GM21619 (cell line): ENCODE results near the gene TMEM54.
"Not testable (repeated sequence)": the region's sequence is repeated elsewhere in the genome, so short reads cannot be mapped to it uniquely, and the experiment has no call there.

Experiments used
- ATAC-seq: cut with Tn5 transposase; IDR thresholded peaks from one replicate; pipeline ENCODE4 v1.9.1; 2021; ENCODE audit not compliant: unreplicated experiment

Gene TMEM54

DNA sequence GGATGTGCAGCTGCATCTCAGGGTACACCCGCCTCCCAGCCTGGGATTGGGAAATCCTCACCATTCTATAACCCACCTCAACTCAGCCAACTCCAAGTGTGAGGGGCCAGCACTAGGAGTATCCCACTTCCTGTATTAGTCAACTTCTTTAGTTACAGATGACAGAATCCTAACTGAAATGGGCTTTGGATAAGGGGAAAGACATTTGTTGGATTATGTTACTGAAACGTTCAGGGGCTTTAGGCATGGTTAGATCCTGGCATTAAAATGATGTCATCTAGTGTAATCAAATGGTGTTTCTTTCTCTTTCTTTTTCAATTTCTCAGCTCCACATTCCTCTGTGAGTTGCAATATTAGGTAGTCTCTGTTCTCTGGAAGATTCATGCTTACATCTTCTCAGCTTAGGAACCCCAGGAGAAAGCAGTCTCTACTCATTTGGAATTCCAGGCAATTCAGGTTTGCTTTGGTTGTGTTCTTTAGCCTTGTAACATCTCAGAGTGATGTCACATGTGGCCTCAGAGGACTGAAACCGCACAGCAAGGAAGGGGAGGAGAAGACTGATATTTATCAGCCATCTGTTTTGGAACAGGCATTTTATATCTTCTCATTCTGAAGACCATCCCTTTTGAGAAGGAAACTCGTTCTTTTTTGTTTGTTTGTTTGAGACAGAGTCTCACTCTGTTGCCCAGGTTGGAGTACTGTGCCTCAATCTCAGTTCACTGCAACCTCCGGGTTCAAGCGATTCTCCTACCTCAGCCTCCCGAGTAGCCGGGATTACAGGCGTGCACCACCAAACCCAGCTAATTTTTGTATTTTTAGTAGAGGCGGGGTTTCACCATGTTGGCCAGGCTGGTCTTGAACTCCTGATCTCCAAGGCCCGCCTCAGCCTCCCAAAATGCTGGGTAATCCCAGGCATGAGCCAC, 18.9 kb upstream of the TMEM54 start:
- ATAC-seq: no peak

DNA sequence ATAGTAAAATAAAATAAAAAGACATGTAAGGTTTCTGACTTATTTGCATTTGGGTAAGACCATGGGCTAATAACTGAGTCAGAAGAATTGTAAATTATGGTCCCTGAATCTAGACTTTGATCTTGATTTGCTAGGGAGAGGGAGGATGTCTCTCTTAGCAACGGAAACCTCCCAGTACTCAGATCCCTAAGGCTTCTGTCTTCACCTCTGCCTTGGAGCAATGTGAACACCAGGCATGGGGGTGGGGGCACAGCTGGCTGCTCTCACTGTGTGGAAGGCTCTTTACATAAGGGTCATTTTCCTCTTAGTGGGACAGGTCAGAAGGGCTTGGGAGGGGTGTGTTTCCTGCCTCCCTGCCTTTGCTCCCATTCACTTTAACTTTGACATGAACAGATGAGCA, 17.0 kb upstream of the TMEM54 start:
- ATAC-seq: no peak

DNA sequence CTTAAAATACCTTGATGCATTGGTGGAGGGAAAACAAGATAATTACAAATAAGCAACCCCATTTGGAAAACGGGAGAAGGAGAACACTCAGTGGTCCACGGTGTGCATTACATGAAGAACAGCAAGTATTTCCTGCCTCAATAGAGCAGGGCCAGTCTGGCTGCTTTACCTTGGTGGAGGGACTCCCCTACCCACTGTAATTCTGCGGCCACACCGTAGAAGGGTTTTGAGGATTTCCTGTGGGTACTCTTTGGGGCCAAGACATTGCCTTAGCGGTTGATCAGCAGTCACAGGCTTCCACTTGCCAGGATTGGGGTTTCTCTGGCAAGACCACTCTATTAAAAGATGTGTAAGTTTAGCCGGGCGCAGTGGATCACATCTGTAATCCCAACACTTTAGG, 16.3 kb upstream of the TMEM54 start:
- no peak for ATAC-seq

GRCh38 chr1:32915766-32916706, 14.8 kb upstream of the TMEM54 start:
- no peak for ATAC-seq

DNA sequence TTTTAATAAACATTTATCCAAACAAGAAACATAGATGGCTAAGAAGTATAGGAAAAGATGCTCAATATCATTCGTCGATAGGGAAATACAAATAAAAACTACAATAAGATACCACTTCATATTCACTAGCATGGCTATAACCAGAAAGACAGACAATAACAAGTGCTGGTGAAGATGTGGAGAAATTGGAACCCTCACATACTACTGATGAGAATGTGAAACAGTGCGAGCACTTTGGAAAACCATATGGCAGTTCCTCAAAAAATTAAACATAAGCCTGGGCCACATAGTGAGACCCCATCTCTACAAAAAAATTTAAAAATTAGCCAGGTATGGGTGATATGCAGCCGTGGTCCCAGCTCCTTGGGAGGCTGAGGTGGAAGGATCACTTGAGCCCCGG, 9.1 kb upstream of the TMEM54 start:
- no peak for ATAC-seq

DNA sequence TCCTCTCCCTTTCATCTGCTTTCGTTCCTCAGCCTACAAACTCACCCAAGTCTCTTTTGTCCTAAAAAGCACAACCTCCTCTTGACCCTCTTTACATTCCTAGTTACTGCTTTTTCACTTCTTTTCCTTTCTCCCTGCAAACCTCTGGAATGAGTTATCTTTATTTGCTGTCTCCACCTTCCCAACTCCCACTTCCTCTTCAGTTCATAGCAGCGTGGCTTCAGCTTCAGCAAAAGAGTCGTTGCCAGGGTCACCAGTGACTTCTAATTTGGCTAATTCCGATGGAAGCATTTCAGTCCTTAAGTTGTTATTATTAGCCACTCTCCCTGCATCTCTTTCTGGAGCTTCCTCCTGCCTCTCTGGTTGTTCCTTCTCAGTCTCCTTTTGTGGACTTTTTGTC, 6.2 kb upstream of the TMEM54 start:
- ATAC-seq: no peak

DNA sequence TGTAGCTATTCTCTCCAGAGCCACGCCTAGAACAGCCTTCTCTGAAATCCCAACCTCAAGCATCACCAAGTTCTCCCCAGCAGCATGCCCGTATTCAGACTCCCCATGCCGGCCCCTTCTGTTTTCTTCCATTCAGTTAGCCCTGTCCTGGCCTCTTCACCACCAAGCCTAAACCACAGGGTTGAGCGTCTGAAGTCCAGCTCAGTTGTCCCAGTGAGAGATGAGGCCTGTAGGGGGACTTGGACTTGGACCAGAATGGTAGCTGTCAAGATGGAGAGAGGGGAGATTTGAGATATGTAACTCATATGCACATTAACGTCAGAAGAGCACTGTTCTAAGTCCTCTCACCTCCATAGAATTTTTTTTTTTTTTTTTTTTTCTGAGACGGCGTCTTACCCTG, 5.5 kb upstream of the TMEM54 start:
- no peak for ATAC-seq

DNA sequence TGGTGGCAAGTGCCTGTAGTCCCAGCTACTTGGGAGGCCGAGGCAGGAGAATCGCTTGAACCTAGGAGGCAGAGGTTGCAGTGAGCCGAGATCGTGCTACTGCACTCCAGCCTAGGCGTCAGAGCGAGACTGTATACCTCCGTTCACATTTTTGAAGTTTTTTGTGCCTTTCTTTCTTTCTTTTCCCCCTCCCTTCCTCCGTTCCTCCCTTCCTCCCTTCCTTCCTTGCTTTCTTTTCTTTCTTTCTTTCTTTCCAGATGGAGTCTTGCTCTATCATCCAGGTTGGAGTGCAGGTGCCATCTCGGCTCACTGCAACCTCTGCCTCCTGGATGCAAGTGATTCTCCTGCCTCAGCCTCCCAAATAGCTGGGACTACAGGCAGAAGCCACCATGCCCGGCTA, 4.4 kb upstream of the TMEM54 start:
- not testable (repeated sequence) for ATAC-seq

DNA sequence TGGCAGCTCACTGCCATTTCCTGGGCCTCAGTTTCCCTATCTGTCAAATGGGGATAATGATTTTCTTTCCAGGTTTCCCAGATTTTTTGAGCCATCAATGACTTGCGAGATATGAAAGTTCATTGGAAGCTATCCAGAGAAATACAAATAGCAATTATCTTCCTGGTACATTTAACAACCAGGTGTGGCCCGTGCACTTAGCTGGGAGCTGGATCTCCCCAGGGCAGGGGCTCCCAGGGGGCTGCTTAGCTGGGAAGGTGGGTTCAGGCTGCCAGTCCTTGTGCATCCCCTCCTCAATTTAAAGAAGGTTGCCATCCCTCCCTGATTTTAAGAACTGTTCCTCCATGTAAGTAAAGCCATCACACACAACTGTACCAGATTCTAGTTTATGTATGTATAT, 3.6 kb upstream of the TMEM54 start:
- no peak for ATAC-seq

- ATAC-seq: no peak
Observed at GRCh38 chr1:32903991-32904785, 3.0 kb upstream of the TMEM54 start.

DNA sequence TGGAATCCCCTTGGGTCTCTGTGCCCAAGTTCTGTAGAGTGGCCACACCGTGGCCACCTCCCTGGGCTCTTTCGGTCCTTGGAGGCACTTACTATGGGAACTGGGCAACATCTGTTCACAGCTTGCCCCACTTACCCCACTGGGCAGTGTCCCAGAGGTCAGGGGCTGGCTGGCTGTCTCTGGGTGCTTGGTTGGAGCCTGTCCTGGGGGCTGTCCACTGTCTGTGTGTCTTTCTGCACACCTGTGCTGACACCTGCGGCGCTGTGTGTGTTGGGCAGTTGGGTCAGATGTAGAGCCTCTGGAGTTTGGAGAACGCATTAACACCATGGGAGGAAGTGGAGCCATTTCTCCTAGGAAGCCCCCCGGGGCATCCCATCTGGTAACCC, 1.3 kb upstream of the TMEM54 start:
- ATAC-seq: no peak

DNA sequence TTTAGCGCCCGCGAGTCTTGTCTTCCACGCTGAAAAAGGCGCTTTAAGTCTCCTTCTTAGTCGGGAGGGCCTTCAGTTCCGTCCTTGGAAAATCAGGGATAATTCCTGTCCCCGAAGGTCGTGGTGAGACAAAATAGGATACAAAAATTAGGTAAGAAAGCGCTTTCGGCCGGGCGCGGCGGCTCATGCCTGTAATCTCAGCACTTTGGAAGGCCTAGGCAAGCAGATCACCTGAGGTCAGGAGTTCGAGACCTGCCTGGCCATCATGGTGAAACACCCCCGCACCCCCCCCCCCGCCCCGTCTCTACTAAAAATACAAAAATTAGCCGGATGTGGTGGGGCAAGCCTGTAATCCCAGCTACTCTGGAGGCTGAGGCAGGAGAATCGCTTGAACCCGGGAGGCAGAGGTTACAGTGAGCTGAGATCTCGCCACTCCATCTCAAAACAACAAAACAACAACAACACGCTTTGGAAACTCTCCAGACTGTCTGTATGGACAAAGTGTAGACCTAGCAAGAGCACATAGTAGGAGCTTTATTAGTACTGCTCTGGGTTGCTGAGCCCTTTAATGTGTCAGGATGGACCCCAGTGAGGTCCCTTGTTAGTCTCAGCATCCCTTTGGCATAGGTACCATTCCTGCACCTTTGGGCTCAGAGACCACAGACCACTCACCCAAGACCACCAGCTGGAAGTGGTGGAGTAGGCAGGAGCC, 790 bp upstream of the TMEM54 start:
- ATAC-seq: no peak

GRCh38 chr1:32900371-32900955, 726 bp downstream of the TMEM54 start:
- no peak for ATAC-seq

- no peak for ATAC-seq
Observed at GRCh38 chr1:32899586-32900296, 1.4 kb downstream of the TMEM54 start.

DNA sequence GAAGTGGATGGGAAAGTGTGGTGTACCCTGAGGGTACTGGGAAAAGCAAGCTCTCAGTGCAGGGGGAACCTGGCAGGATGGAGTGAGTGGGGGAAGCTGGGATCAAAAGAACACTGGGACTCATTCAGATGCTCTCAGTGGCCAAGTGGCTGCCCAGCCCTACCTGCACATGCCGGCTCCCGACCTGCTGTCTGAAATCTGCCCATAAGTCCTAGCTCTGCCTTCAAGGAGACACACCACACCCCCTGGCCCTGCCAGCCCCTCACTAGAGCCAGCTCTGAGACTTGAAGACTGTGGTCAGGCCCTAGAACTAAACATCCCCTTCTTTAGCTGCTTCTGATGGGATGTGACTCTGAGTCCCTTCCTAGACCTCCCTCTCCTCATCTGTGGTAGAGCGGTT, 2.2 kb downstream of the TMEM54 start:
- no peak for ATAC-seq

DNA sequence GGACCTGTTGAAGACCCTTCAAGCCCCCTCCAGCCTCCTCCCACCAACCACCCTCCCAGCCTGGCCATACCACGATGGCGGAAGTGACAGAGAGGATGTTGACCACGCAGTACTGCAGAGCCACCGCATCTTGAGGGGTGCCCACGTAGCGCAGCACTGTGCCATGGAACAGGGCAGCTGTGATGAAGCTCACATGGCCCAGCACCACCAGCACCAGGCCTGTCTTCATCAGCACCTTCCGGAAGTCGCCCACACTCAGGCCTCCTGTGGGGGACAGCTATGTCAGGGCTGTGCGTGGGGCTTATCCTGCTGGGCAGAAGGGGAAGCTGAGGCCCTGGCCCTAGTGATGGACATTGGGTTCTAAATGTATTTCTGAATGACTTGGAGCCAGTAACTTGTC, 3.1 kb downstream of the TMEM54 start:
- no peak for ATAC-seq

- ATAC-seq: no peak
Observed at GRCh38 chr1:32897082-32898049, 3.8 kb downstream of the TMEM54 start.

GRCh38 chr1:32896451-32896850, 4.7 kb downstream of the TMEM54 start:
- no peak for ATAC-seq
